ENCODE measurements around the gene TRIM45. TPM values are rescaled to one million over a fixed set of nuclear protein-coding genes. Genes with fewer than 3 reads are reported as not detected.

TRIM45 gene
- total and polyA plus RNA-seq, 2 of the 13 experiments (the other 11 are each of a cell fraction or from before 2014, with no cell fraction given), result 1.9 to 2.3 TPM

- WGBS (ENCODE audit: low lambda C conversion rate), result 90% methylated on average over 3 of the region's 3 CpGs
- DNase-seq (ENCODE audit: low spot score) (no peak), FAIRE-seq (no peak), ATAC-seq (no peak)
- Histone ChIP-seq H3K27ac (ENCODE audit: extremely low read length, insufficient read depth, low read length) (no peak overlapping the region), H3K4me2 (ENCODE audit: low read depth, low read length) (no peak overlapping the region), H3K9me3 (ENCODE audit: low read length) (no peaks in the 10 kb centered on the region), H3K4me3 (replicated peaks in 1 of 3; ENCODE audit: insufficient read depth in 1 of 3, low read depth in 2 of 3, low read length in 3 of 3) (no peak overlapping the region), H4K20me1 (ENCODE audit: insufficient read depth, low read length) (no peaks in the 10 kb centered on the region), H3K9ac (ENCODE audit: insufficient read depth, low read depth, low read length) (no peak overlapping the region), H3K79me2 (ENCODE audit: insufficient read depth, low read length) (no peaks in the 10 kb centered on the region), H3K4me1 (ENCODE audit: insufficient read depth, low read length) (peaks cover 14% of the 10 kb centered on the region), H2AFZ (ENCODE audit: low read length) (no peak overlapping the region), H3K36me3 (replicated peaks in 1 of 2; ENCODE audit: control insufficient read depth in 1 of 2, insufficient read depth in 2 of 2, low read length in 2 of 2) (peaks cover 0 to 1% of the 10 kb centered on the region in 2 experiments; a peak in 2 of 5 replicates), H3K27me3 (ENCODE audit: control insufficient read depth in 1 of 2, insufficient read depth in 2 of 2, low read length in 2 of 2) (no peaks in the 10 kb centered on the region)
- TF ChIP-seq TOE1 (CRISPR knock-in tag; IDR thresholded peaks at IDR 0.05), result no peak
- no peak for TF ChIP-seq NFE2L2 (IDR thresholded peaks at IDR 0.05; ENCODE audit: low read length)
- TF ChIP-seq ZNF816 (CRISPR knock-in tag; IDR thresholded peaks at IDR 0.05; ENCODE audit: borderline replicate concordance), result no peak
- TF ChIP-seq ZNF333 (CRISPR knock-in tag; IDR thresholded peaks at IDR 0.05; ENCODE audit: borderline replicate concordance), result no peak
- no peak for TF ChIP-seq ZNF205 (CRISPR knock-in tag; IDR thresholded peaks at IDR 0.05)
- TF ChIP-seq TBP (CRISPR knock-in tag; IDR thresholded peaks at IDR 0.05), result no peak
- no peak for TF ChIP-seq TGIF2 (CRISPR knock-in tag; IDR thresholded peaks at IDR 0.05)
- ChIA-PET POLR2A (no interaction called here), CTCF (ENCODE audit: low intra/inter-chr PET ratio, low total read pairs) (no interaction called here)
- intact Hi-C loops (cut with micrococcal nuclease; ENCODE audit: unreplicated experiment), result no loop called here
- in situ Hi-C loops (cut with HindIII; ENCODE audit: extremely low pct_ligation_motif_present, low pct_unique_long_range_greater_than_20kb), result no loop called here
- no TSS peak for BruUV-seq (replicated peaks)
Measured at GRCh38 chr1:117116784-117117130, 4.8 kb downstream of the TRIM45 start.

- 93% methylated on average over 13 of the region's 13 CpGs for WGBS (ENCODE audit: low lambda C conversion rate)
- Histone ChIP-seq H3K36me3 (replicated peaks in 1 of 2; ENCODE audit: control insufficient read depth in 1 of 2, insufficient read depth in 2 of 2, low read length in 2 of 2) (peaks cover 0 to 1% of the 10 kb centered on the region in 2 experiments; a peak in 2 of 5 replicates), H4K20me1 (ENCODE audit: insufficient read depth, low read length) (no peaks in the 10 kb centered on the region), H3K4me1 (ENCODE audit: insufficient read depth, low read length) (peaks cover 14% of the 10 kb centered on the region), H3K27ac (ENCODE audit: extremely low read length, insufficient read depth, low read length) (no peak overlapping the region), H2AFZ (ENCODE audit: low read length) (no peak overlapping the region), H3K9ac (ENCODE audit: insufficient read depth, low read depth, low read length) (no peak overlapping the region), H3K9me3 (ENCODE audit: low read length) (no peaks in the 10 kb centered on the region), H3K4me3 (replicated peaks in 1 of 3; ENCODE audit: insufficient read depth in 1 of 3, low read depth in 2 of 3, low read length in 3 of 3) (no peak overlapping the region), H3K79me2 (ENCODE audit: insufficient read depth, low read length) (no peaks in the 10 kb centered on the region), H3K4me2 (ENCODE audit: low read depth, low read length) (no peak overlapping the region), H3K27me3 (ENCODE audit: control insufficient read depth in 1 of 2, insufficient read depth in 2 of 2, low read length in 2 of 2) (no peaks in the 10 kb centered on the region)
- CTCF ChIA-PET (ENCODE audit: low intra/inter-chr PET ratio, low total read pairs), result no interaction called here
- TF ChIP-seq ZBTB37 (CRISPR knock-in tag; IDR thresholded peaks at IDR 0.05), result no peak
- DNase-seq (ENCODE audit: low spot score) (no peak), ATAC-seq (no peak), FAIRE-seq (no peak)
- BruUV-seq (replicated peaks), result no TSS peak
- in situ Hi-C loops (cut with HindIII; ENCODE audit: extremely low pct_ligation_motif_present, low pct_unique_long_range_greater_than_20kb), result no loop called here
- intact Hi-C loops (cut with micrococcal nuclease; ENCODE audit: unreplicated experiment), result no loop called here
- POLR2A ChIA-PET, result no interaction called here
Measured at GRCh38 chr1:117116090-117116783, 5.3 kb downstream of the TRIM45 start.

Data from HepG2 (cell line).